Non-pigmented ciliary epithelial cell (primary cell): ENCODE measurements around the gene TMPRSS12.
A peak's percentile ranks its signal among the peaks of the same experiment; 100 is the strongest.
"Not testable (repeated sequence)": the region's sequence is repeated elsewhere in the genome, so short reads cannot be mapped to it uniquely, and the experiment has no call there.

Experiments
- DNase-seq: peaks from one replicate; pipeline ENCODE4 v3.0.0-alpha.2; 2010; ENCODE audit warnings: low read depth

The TMPRSS12 gene

GRCh38 chr12:50859621-50860310 is 17.0 kb downstream of the TMPRSS12 start:
- no peak for DNase-seq

- peak; percentile 15 for DNase-seq
Measured at GRCh38 chr12:50862316-50862715, 19.6 kb downstream of the TMPRSS12 start.

- DNase-seq: no peak
Measured at GRCh38 chr12:50865266-50865665, 22.5 kb downstream of the TMPRSS12 start.

GRCh38 chr12:50868881-50869280 is 26.2 kb downstream of the TMPRSS12 start:
- DNase-seq: not testable (repeated sequence)

- no peak for DNase-seq
Measured at GRCh38 chr12:50882563-50882962, 39.8 kb downstream of the TMPRSS12 start.

- DNase-seq: no peak
Measured at GRCh38 chr12:50887191-50887590, 44.5 kb downstream of the TMPRSS12 start.

GRCh38 chr12:50888666-50889065 is 45.9 kb downstream of the TMPRSS12 start:
- DNase-seq: no peak

- no peak for DNase-seq
Measured at GRCh38 chr12:50894241-50894640, 51.5 kb downstream of the TMPRSS12 start.

GRCh38 chr12:50901685-50902113 is 59.0 kb downstream of the TMPRSS12 start:
- DNase-seq: no peak

- DNase-seq: not testable (repeated sequence)
Measured at GRCh38 chr12:50908479-50908878, 65.8 kb downstream of the TMPRSS12 start.

- DNase-seq: not testable (repeated sequence)
Measured at GRCh38 chr12:50912361-50912760, 69.6 kb downstream of the TMPRSS12 start.

GRCh38 chr12:50913224-50913623 is 70.5 kb downstream of the TMPRSS12 start:
- no peak for DNase-seq

- no peak for DNase-seq
Measured at GRCh38 chr12:50914872-50915484, 72.3 kb downstream of the TMPRSS12 start.

- no peak for DNase-seq
Measured at GRCh38 chr12:50916292-50916691, 73.6 kb downstream of the TMPRSS12 start.

- no peak for DNase-seq
Measured at GRCh38 chr12:50918584-50919316, 76.0 kb downstream of the TMPRSS12 start.

GRCh38 chr12:50922820-50923219 is 80.1 kb downstream of the TMPRSS12 start:
- DNase-seq: no peak

- DNase-seq: no peak
Measured at GRCh38 chr12:50923361-50924130, 80.8 kb downstream of the TMPRSS12 start.

GRCh38 chr12:50924131-50924438 is 81.4 kb downstream of the TMPRSS12 start:
- DNase-seq: no peak

- peak; percentile 50 for DNase-seq
Measured at GRCh38 chr12:50924439-50925341, 82.0 kb downstream of the TMPRSS12 start.

GRCh38 chr12:50925342-50925651 is 82.6 kb downstream of the TMPRSS12 start:
- no peak for DNase-seq

GRCh38 chr12:50925920-50926319 is 83.2 kb downstream of the TMPRSS12 start:
- DNase-seq: no peak

GRCh38 chr12:50926415-50926814 is 83.7 kb downstream of the TMPRSS12 start:
- DNase-seq: no peak
